GM18520 (cell line): ENCODE data around the gene PNCK.

Experiments
- ATAC-seq: cut with Tn5 transposase; IDR thresholded peaks from one replicate; pipeline ENCODE4 v1.9.1; 2021; ENCODE audit not compliant: unreplicated experiment

PNCK gene

DNA sequence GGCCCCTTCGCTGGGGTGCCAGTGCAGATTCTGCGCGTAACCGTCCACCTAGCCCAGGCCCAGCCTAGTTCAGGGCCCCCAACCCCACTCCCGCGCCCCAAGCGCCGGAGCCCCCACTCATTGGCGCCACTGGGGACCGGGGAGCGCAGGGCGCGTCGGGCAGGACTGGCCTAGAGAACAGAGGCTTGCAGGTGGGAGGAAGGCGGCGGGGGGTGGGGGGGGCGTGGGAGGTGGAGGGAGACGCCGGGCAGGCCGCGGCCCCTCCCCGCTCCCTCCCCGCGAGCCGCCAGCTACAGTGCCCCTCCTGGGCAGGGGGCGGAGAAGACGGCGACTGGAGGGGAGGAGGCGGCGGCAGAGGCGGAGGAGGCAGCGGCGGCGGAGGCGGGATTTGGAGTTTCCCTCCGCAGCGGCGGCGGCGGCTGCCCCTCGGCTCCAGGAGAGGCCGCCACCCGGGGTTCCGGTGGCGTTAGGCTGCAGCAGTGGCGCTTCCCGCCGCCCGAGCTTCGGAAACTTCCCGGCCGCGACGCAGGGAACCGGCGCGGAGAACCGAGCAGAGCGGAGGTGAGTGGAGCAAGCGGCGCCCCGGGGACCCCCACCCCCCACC lies 31.5 kb downstream of the PNCK start:
- ATAC-seq: no peak

DNA sequence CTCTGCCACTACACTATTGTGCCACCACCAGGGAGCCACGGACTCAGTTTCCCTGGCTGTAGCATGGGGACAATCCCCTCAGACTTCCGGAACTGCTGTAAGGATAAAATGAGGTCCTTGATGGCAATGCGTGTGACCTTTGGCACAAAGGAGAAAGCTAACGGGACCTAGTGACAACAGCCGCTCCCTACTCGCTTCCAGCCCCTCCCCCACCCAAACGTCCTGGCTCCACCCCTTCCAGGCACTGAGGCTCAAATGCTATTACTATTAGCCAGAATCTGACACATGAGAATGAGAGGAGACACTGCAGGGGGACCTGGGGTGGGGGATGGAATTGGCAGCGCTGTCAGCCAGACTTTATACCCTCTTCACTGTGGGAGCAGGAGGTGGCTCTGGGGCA lies 32.0 kb downstream of the PNCK start:
- ATAC-seq: no peak

DNA sequence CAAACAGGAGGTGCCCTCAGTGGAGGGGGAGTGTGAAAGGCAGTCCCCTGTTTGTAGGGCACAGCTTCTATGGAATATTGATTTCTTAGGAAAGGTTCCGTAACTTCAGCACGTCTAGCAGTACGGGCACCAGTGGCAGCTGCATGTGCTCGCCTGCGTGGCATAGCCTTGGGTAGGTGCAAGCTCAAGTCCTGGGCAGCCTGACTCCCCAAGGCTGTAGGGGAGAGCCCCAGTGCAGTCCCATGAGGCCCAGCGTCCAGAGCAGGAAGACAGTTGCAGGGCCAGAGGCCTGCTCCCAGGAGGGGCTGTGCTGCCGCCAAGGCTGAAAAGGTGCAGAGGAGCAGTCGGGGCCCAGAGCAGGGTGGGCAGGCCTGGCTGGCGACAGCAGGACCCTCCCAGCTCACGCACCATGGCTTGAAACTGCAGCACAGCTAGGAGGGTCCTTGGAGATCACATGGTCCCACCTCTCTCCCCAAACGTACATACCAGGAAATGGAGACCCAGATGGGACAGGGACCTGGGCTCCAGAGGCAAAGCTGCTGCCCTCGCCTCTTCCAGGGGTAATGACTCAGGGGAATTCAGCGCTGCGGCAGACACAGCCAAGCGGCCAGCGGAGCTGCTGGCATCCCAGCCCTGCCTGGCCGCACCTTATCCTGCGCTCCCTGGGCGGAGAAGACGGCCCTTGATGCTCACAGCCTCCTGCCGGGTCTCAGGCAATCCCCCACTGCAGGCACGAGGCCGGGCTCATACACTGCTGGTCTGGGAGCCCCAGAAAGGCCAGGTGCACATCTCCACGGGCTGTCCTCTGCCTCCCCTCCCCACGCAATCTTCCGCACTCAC lies 32.7 kb downstream of the PNCK start:
- no peak for ATAC-seq

DNA sequence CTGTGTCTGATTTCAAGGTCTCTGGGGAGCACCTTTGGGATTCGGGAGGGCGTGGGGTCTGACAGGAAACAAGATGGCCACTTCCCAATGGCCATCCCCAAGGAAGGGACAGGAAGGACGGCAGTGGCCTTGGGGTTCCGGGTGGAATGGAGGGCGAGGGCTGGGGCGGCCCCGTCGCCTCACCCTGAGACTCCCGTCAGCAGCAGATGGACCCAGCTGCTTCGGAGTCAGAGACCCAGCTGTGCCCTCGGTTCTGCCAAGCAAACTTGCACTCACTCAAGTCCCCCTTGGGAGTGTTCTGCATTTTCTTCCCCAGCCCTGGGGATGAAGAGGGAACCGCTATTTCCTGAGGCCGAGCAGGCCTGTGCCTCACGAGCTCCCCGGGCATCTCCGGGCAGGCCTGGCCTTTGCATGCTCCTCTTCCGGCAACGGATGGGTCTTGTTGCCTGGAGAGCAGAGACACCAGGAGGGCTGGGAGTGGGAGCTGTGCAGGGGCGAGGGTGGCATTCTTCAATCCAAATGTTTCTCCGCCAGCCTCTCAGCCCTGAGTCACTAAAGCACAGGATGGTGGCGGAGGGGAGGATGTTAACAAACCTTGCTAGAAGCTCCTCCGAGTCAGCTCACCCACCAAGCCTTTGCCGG lies 33.4 kb downstream of the PNCK start:
- ATAC-seq: no peak

DNA sequence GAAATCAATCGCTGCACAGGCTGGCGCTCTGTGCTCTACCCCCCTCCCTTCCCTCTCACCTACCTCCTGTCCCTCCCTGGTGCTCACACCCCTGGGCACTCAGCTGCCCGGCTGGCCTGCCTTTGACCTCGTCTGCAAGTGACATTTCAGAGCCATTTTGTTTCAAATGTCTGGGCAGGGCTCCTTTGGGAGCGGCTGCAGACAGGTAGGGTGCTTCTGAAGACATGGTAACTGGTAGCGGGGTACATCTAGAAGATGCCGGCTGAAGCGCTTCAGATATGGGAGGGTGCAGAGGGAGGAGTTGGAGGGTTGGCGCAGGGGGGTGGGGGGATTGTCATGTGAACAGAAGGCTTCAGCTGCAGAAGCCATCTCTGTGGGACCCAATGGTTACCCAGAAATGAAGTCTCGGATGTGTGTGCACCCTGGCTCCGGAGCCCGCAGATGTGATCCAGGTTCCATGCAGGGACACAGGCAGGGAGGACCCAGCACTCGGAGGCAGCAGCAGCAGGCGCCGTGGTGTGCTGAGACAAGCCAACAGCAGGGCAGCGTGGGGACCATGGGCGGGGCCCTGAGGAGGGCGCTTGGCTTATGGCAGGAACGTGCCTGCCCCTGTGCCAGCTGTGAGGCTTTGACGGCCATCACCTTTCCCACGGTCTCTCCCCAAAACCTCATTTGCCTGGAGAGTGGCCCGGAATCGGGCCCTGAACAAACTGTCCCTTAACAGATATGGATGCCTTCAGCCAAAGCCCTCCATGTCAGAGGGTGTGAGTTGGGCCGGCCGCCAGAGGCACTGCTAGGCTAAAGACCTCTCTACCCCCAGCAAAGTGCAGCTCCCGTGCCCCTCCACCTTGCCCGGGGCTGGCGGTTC lies 34.2 kb downstream of the PNCK start:
- no peak for ATAC-seq

DNA sequence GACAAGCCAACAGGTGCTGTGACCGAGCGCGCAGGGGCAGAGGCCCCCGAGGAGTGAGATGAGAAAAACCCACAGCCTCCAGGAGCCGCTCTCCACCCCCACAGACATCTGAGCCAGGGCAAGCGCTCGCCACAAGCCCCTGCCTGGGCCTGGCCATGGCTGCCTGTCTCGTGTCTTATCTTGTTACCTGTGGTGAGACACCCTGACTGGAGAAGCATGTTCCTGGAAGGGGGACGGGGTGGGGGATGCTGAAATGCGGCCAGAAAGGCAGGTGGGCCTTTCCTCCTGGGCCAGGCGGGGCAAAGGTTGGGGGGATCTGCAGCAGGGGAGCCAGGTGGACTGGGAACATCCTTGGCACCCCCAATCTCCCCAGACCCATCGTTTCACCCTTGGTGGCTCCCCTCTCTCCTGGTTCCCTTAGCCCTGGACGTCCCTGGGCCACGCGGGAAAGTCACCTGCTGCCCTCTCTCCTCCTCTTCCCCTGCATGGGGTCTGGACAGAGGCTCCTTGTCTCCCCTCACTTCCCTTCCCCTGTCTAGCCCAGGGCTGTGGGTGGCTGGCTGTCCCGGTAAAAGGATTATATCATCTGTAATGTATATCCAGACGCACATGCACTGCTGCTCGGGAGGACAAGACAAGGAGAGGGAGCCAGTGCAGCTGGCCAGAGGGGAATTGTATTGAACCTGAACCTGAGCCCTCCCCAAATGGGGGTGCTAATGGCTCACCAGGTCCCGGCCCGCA lies 35.0 kb downstream of the PNCK start:
- no peak for ATAC-seq

DNA sequence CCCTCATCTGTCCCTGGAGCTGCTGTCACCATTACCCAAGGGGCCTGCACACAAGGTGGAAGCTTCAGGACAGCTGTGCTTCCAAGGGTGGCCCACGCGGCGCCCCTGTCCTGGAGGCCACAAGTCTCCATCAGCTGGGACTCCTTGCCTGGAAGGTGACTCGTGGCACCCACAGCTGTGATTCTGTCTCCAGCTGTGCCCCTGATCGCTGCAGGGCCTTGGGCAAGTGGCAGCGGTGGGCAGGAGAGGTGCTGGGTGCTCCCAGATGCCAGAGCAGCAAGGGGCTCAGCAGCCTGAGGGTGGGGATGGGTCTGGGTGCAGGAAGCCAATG lies 35.6 kb downstream of the PNCK start:
- ATAC-seq: no peak

DNA sequence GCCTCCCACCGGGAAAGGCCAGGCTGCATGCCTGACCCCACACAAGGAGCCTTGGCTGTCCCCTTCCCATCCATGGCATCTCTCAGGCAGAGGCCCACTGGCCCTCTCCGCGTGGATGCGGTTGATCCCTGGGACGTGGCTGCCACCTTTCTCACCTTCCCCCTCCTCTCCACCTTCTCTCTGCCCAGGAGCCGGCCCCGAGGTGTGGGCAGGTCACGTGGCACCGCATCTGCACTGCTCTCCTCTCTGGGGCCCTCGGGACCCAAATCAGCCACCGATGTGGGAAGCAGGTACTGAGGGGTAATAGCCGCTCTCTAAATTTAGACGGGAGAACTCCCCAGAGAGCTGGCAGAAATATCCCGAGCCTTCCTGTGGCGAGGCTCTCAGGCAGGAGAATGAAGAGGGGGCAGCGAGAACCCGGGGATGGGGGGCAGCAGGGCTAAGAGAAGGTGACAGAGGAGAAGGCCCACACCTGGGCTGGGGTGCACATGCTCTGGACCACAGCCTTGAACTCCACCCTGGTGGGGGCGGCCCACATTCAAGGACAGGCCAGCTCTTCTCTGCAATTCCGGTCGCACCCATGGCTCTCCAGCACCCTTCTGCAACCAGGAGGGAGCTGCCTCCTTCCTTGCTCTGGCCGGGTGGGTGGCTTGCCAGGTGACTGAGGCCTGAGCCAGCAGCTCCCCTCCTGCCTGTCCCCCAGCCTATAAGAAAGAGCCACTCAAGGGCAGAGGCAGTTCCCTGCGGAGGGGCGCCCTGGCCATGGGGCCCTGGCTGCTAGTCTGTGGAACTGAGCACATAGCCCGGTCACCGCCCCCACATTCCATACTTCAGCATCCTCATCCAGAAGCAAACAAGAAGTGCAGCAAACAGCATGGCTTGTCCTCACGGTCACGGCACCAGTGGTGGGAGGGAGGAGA lies 36.2 kb downstream of the PNCK start:
- no peak for ATAC-seq

DNA sequence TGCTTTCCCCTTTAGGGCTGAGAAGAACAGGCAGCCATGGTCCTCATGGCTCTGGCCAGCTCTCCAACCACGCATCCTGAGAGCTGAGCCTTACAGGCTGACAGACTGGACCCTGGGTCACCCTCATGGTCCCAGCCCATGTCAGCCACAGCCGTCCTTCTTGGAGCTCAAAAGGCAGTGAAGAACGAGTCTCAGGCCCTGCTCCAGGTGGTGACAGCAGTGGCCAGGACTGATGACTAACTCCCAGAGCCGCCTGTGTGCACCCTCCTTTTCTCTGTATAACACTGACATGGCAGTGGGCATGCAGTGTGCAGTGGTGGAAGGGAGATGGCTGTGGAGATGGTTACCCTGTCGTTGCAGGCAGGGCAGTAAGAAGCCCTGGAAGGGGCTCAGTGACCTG lies 36.9 kb downstream of the PNCK start:
- no peak for ATAC-seq

DNA sequence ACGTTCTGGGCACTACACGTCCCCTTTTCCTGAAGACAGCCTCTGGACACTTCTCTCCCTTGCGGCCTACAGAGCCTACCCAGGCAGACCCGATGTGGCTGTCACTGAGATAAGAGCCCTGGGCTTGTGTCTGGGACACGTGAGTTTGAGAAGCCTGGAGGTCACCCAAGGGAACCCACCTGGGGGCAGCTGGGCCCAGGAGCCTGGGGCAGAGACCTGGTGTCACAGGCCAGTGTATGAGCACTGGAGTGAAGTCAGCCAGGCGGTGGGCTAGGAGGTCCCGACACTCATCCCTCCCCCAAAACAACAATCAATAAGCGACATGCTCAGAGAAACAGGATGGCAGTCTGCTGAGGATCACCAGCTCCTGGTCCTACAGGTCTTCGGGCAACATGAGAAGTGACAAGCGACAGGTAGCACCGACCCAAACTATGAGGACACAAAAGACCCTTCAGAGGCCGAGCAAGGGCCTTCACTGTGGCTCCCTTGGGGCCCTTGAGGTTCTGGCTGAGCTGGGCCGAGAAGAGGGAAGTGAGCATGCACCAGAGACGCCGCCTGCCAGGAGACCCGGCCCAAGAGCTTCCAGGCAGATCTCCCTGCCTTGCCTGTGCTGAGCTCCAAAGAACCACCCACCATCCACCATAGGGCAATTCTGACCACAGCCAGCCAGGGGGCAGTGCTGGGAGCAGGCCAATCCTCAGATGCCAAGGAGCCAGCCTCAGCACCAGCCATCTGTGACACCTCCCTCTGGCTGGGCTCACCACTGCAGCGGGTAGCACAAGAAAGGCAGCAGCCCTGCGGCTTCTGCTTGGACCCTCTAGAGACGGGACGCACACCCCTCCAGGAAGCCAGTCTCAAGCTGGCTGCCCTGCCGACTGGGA lies 37.6 kb downstream of the PNCK start:
- no peak for ATAC-seq

DNA sequence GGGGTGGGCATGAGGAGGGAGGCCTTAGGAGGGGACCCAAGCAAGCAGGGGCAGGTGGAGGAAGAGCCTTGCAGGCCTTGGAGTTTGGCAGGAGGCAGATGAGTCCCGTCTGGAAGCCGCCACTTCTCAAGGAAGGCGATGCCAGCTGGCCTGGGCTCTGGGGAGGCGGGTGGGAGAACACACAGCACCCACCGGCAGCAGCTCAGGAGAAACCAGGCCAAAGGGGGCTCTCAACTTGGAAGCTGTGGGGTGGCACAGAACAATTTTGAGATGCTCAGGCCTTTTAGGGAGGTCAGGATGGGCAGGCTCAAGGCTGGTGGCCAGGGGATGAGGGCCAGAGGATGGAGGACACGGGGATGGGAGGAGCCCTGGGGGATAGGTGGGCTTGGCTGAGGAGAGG lies 38.2 kb downstream of the PNCK start:
- ATAC-seq: no peak

DNA sequence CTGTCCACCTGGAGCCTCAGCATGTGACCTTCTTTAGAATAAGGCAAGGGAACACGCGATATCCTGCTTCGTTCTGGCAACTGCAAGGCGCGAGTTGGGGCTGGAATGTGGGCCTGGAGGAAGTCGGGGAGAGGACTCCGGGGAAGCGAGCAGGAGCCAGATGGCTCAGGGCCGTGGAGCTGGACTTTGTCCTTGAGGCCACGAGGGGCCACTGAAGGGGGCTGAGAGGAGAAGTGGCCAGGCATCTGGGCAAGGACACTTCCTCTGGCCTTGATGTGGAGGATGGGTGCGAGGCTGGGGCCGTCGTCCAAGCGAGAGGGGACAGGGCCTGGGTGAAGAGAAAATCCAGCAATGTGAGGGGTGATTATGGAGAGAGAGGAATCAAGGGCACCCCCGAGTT lies 38.8 kb downstream of the PNCK start:
- ATAC-seq: no peak

DNA sequence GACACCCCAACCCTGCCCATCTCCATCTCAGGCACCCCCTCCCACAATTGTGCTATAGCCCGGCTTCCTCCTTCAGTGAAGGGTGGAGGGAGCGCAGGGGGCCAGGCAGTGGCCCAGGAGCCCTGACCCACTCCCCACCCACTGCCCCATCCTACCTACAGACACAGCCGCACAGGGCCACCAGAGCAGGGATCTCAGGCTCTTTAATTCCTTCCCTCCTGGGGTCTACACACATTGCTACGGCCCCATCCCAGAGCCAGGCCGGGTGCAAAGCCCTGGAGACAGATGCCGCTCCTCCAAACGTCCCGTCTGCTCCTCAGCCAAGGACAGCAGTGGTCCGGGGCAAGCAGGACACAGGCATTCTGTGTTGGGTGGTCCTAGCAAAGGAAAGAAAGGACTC lies 39.4 kb downstream of the PNCK start:
- no peak for ATAC-seq

DNA sequence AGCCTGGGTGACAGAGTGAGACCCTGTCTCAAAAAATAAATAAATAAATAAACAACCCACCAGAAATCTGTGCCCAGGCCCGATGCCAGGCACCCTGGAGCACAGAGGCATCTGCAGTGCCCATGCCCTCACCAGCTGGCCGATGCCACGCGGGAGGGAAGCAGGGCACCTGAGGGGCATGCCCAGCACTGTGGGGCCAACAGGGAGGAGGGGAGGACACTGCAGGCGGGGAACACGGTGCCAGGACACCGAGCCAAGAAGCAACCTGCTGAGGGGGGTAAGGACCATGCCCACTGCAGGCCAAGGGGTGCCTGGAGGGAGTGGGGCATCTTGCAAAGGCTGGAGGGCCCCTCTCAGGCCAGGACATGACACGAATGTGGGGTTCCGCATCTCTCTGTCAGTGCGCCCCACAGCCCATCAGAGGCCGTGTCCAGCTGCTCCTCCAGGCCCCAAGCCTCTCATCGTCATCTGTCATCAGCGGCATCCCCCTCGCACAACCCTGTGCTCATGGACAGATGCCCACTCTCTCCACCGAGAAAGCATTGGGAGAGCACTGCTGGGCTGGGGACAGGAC lies 39.9 kb downstream of the PNCK start:
- ATAC-seq: no peak

DNA sequence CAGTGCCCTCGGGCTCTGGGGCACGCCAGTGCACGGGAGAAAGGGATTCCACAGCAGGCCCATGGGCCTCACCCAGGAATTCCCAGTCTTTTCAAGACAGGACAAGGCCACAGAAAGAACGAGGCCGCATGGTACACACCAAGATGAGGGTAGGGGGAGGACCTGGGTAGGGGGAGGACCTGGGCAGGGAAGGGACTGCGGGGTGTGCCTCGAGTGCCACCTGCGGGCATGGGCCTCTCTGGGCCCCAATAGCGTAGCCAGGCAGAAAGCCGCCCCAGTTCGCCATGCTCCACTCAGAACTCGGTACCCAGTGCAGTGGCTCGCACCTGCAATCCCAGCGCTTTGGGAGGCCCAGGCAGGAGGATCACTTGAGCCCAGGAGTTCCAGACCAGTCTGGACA lies 40.6 kb downstream of the PNCK start:
- no peak for ATAC-seq

DNA sequence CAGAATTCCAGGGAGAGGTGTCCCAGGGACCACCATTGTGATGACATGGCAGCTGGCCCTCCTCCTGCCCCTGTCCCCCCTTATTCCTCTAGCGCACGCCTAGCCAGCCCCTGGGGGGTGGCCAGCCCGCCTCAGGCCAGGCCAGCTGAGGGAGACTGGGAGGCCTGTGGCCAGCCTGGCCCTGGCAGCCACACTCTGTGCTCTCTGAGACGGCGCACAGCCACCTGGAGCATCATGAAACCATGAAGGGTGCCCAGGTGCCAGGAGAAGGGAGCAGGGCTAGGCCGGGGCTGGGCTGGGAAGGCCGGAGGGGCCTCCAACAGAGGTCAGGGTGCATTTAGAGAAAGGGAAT lies 41.0 kb downstream of the PNCK start:
- ATAC-seq: no peak

DNA sequence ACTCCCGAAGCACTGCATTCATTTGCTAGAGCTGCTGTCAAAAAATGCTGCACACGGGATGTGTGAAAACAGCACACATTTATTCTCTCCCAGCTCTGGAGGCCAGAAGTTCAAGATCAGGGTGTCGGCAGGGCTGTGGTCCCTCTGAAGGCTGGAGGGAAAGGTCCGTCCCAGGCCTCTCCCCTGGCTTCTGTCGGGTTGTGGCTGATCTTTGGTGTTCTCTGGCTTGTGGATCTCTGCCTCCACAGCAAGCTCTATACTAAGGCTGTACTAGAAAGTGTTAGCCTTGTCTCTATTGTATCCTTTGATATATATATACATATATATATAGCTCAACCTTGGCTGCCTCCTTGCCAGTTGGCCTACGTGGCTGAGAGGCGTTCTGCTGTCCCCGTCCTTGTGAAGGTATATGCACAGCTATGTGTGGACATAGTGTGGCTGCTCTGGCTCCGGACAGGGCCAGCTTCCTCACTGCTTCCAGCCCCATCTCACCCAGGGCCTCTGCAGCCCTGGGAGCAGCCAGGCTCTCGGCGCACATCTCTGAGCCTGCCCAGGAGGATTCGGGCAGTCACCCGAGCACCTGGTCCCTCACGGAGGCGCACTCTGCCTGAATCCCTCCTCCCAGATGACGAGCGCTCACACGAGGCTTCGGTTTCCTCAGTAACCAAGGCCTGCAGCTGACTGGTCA lies 41.6 kb downstream of the PNCK start:
- ATAC-seq: no peak

DNA sequence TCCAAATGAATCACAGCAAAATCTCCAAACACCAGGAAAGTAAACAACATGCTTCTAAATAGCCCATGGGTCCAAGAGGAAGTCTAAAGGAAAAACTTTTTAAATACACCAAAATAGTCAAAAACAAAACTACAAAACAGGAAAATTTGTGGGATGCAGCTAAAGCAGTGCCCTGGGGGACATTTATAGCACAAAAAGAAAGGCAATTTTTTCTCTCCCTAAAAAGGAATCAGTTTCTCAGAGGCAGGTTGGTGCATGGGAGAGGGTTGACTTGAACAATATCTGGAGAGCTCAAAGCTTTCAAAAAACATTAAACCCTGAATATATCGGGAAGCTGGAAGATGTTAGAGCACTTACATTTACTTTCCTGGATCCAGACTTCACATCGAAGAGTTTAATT lies 42.3 kb downstream of the PNCK start:
- no peak for ATAC-seq
